Fibroblast of villous mesenchyme (primary cell): Measurements from ENCODE around the gene ATF4. TPM values are rescaled to one million over a fixed set of nuclear protein-coding genes. Genes with fewer than 3 reads are reported as not detected.
"Not testable (repeated sequence)": the region's sequence is repeated elsewhere in the genome, so short reads cannot be mapped to it uniquely, and the experiment has no call there.

ENCODE experiments used
- DNase-seq: peaks from one replicate; pipeline ENCODE4 v3.0.0-alpha.2; 2010; ENCODE audit warnings: low read depth
- H3K4me3 ChIP-seq: 2 replicates; pipeline ENCODE4 v1.5.1; 2011; ENCODE audit warnings: low read depth, mild to moderate bottlenecking, low read length
- CTCF ChIP-seq: IDR thresholded peaks from 2 replicates; pipeline ENCODE4 v1.5.1; 2012; ENCODE audit warnings: low read depth, mild to moderate bottlenecking, low read length; ENCODE audit not compliant: insufficient read depth
- total RNA-seq: library from RNA; depleted of rRNA; stranded (reverse); fragments of >200 nt; gene quantifications from 2 replicates; pipeline ENCODE4 v1.2.3, GENCODE V29; 2012

The ATF4 gene
- total RNA-seq, 1 donor: 200 TPM

GRCh38 chr22:39517470-39517869 lies 2.9 kb upstream of the ATF4 start:
- H3K4me3 ChIP-seq: no peak overlapping the region
- no peak for DNase-seq
- no peak for TF ChIP-seq CTCF

GRCh38 chr22:39518144-39518786 lies 2.1 kb upstream of the ATF4 start:
- DNase-seq: no peak
- no peak overlapping the region for H3K4me3 ChIP-seq
- no peak for TF ChIP-seq CTCF

- H3K4me3 ChIP-seq: peak overlapping the region; percentile 93
- DNase-seq: peak; percentile 65
- TF ChIP-seq CTCF: no peak
Measured at GRCh38 chr22:39518996-39519680, 1.2 kb upstream of the ATF4 start.

GRCh38 chr22:39519681-39520225 lies 609 bp upstream of the ATF4 start:
- peak; percentile 29 for TF ChIP-seq CTCF
- peak overlapping the region; percentile 93 for H3K4me3 ChIP-seq
- peak; percentile 100 for DNase-seq

GRCh38 chr22:39521106-39521885 lies 934 bp downstream of the ATF4 start:
- peak overlapping the region; percentile 93 for H3K4me3 ChIP-seq
- peak; percentile 77 for DNase-seq

GRCh38 chr22:39522091-39522490 lies 1.7 kb downstream of the ATF4 start:
- peak overlapping the region; percentile 93 for H3K4me3 ChIP-seq
- DNase-seq: not testable (repeated sequence)

GRCh38 chr22:39522567-39523300 lies 2.4 kb downstream of the ATF4 start:
- peak; percentile 52 for DNase-seq
- TF ChIP-seq CTCF: no peak
- peak overlapping the region; percentile 93 for H3K4me3 ChIP-seq
